Activated CD4-positive, CD25-positive, alpha-beta regulatory T cell treated with anti-CD3 and anti-CD28 coated beads, Interleukin-2, amount 50 U/mL, for 24 hours (primary cell): Measurements from ENCODE around the gene CAPN13.

Source experiments
- ATAC-seq, 2 donors: fragments of 150-1000 bp; cut with Tn5 transposase; one replicate each; pipeline ENCODE4 v1.10.0; 2021; ENCODE audit warnings: mild to moderate bottlenecking in 1 of 2, moderate library complexity in 1 of 2

Gene CAPN13

DNA sequence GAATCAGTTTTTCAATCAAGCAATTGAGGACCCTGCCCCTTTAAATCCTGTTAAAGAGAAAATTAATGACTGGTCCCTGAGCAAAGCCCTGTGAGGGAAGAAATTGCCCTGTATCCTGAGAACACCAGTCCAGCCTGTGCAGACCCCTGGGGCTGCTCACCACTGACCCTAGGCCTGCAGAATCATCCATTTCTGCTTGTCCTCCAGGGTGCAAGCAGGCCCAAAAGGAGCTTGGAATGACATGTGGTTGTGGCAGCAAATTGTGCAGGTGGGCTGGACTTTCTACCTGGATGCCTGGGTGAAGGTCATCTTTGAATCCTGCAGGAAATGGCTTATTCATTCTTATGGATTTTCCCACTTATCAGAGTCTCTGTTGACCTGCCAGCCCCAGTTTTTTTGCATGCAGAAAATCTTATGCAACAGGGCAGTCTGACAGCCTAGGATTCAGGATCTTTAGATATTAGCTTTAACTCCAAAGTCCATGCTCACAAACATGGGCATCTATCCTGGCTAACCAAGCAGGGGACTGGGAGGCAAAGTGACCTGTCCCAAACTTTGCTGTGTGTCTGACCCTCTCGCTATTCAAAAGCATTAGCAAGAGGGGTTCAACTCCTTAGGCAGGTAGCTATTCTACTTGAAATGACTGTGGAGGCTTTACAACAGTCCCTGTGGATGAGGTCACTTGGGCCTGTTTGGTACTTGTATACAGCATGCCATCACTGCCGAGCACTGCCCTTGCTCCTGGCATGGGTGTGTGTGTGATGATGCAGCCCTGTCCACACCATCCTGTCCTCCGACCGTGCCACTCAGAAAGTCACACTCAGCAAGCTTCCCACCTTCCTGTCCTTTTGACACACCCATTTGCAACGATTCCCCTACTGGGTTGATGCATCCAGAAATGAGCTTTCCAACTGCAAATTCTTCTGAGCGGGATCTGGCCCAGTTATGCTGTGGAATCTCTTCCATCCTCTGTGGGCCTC, 85.3 kb downstream of the CAPN13 start:
- ATAC-seq = no peak

GRCh38 chr2:30721241-30721640, 86.0 kb downstream of the CAPN13 start:
- no peak for ATAC-seq

DNA sequence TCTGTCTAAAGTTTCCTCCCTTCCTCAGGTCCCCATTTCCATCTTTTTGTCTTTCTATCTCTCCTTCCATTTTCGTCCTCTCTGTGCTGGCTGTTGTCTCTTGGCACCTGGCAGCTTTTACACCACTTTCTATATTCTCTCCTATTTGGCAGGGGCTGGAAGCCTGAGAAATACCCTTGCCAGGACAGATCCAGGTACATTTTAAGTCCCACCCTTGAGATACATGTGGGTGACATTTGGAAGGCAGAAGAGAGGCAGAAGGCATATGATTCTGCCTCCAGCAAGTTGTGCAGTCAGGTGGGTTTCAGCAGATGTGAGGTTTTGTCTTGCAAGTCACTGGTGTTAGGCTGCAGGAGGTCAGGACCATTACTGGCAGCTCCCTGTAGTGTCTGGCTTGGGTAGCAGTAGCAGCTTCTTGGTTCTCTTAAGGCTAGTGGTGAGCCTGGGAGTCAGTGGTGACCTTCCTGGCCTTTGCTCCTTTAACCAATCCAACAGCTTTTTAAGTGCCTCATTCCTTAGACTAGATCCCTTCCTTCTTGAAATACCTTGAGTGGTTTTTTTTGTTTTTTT, 90.1 kb downstream of the CAPN13 start:
- no peak for ATAC-seq

DNA sequence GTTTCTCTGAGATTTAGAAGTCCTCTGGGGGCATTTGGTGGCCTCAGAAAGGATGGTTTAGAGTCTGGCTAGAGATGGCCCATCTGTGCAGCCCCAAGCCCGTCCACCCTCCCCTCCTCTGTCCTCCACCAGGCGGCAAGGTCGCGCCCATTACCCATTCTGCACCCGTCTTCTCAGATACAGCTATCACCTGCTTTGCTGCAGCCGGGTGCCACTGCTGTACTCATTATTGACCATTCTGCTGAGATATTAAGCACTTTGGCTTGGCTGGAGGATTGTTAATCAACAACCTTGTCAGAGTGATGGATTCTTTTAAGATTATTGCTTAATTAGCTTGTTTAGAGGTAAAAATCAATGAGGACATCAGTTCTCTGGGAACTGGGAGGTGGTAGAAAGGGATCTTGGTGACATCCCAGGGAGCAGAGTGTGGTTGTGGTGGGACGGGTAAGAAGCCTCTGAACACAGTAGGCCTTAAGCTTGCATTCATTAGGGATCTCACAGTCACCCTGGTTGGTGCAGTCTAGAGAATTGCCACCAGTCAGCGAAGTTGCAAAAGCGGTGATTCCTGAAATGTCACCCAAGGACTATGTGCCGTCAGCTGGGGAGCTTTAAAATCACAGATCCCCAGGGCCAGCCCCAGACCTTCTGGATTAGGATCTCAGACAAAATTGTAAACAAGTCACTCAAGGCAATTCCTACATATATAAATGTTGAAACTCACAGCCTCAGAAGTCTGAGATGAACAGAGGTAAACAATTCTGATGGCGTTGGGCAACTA, 90.9 kb downstream of the CAPN13 start:
- no peak for ATAC-seq

DNA sequence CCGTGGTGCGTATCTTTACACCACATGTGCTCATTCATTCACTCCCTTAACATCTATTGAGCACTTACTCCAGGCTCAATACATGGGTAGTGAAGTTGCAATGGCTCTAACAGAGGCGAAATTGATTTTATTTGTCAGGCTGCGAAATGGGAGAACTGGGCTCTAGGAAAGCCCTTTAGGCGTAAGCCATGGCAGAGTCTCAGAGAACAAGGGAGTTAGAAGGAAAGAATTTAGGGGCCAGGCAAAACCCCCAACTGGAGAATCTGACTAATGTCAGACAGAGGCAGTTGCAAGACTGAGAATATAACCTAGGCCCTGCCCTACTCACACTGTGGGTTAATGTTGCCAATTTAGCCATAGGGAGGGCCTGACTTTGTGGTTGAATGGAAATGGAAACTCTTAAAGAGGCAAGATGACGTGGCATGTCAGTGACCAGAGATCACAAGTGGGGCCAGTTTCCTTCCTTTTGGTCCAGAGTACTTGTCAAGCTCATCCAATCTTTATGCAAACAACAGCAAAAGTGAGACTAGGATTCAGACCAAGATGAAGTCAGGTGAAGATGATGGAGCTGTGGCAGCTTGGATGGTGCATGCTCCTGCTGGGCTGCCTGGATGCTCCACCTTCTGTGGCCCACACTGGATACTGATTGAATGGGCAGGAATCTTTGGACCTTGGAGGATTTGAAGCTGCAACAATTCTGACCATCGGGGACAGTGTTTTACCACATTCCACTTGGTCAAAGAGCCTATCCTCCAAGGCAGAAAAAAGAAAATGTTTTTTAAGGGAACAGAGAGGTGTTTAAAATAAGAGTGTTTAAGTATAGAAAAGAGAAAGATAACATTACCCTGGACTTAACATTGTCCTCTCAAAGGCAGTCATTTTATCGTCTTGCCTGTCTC, 92.2 kb downstream of the CAPN13 start:
- ATAC-seq = no peak

DNA sequence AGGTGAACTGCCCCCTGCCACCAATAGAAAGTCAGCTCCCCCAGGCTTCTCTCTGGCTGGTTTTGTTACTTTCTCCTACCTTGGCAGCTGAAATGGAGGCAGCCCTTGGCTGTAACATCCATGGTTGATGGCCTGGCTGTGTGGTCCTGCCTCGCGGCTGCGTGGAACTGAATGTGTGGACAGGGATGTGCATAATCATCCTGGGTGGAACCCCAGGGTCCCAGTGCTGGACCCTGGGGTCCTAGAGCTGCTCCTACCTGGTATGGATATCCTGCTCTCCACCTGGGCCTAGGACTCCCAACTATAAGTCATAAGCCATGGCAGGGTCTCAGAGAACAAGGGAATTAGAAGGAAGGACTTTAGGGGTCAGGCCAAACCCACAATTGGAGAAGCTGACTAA, 93.5 kb downstream of the CAPN13 start:
- ATAC-seq = no peak

DNA sequence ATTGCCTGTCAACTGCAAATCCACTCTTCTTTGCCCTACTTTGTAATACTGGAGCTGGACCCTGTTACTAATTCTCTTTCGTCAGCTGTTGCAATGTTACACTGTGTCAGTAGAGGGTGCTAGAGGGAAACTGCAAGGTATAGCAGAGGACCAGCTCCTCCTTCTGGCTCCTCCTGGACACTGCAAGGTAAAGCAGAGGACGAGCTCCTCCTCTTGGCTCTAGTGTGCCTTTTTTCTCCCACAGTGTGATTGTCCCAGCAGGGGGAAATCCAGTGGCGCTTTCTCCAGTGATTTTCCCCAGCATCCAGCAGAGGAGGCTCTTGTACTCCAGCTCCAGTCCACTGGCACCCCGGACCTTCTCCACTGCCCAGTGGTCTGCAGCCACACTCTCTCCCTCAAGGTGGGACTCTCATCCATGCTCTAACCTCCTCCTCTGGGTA, 95.6 kb downstream of the CAPN13 start:
- peak; percentile 74 for ATAC-seq

GRCh38 chr2:30710461-30710860, 96.8 kb downstream of the CAPN13 start:
- no peak for ATAC-seq

DNA sequence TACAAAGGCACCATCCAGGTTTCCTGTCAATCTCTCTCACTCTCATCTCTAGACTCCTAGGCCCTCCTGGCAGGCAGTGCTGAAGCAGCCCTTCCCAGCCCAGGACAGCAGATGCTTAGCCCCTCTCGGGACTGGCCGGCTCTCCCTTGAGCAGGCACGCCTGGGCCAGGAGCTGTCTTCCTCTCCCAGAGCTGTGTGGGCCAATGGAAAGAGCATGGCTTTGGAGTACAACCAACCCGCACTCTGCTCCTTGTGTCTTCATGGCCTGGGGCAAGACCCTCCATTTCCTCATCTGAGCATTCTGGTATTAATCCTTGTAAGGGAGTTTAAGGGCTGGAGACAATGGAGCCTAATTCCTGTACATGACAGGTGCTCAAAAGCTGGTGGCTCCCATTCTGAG, 97.2 kb downstream of the CAPN13 start:
- no peak for ATAC-seq

DNA sequence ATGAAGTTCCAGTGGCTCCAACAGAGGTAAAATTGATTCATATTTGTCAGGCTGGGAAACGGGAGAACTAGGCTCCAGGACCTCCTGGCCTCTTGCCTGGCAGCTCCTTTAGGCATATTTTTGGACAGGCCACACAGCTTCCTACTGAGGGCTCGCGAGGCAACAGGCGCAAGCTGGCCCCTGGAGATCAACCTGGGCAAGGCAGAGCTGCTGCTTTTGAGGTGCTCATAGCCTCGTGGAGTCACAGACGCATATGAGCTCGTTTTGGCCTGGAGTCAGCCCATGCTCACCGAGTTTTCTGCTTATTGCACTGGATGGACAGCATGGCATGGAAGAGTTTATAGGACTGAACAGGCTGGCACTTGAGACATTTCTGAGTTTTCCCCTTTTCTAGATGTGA, 97.7 kb downstream of the CAPN13 start:
- ATAC-seq = no peak

GRCh38 chr2:30708491-30709290, 98.6 kb downstream of the CAPN13 start:
- no peak for ATAC-seq

DNA sequence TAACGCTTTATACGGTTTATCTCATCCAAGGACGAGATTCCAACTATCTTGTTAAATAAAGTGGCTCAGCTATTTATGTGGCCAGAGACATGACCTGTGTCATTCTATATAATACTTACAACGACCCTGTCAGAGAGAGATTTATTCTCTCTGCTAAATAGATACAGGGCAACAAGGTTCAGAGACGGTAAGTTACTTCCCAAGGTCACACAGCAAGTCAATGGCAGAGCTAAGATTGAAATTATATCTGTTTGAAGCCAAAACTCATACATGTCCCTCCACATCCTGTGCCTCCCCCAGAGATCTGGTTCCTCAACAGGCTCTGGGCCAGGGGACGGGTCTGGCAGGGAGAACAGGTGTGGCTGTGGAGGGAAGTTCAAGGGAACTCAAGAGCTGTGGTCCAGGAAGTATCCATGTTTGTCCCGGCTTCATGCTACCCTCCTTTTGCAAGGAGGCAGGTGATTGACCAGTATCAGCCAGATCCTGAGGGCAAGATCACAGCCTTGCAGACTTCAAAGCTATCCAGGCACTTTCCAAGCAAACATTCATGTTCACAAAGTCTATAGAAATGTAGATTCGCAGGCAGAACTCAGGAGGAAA, 99.8 kb downstream of the CAPN13 start:
- no peak for ATAC-seq

DNA sequence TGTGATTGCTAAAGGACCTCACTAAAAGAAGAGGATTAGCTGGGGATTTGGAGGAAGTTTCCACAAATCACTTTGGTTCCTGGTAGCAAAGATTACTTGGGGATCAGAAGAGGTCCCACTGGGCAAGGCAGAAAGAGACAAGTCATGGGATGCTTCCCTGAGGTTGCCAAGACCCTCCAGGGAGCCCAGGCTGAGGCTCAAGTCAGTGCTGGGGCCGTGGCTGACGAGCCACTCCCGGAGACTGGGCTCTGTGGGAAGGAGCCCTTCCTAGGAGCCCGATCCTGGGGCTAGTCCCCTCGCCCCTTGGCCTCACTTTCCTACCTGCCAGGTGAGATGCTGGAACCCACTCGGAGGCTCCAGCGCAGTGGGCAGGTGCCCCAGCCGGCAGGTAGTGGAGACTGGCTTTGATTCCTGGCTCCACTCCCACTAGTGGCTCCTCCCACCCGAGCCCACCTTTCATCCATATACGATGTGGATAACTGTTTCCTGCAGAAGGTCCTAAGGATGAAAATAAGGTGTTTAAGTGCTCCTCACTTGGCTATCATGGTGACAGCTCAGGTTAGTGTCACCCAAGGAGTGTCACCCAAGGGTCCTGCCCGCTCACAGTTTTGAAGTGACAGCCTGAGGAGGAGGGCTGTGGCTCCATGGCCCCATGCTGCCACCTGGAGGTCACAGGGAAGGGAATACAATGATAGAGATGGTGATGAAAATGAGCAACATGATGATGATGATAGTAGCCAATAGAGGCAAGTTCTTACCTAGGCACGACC, 100.5 kb downstream of the CAPN13 start:
- ATAC-seq = peak; percentile 76 to 80

DNA sequence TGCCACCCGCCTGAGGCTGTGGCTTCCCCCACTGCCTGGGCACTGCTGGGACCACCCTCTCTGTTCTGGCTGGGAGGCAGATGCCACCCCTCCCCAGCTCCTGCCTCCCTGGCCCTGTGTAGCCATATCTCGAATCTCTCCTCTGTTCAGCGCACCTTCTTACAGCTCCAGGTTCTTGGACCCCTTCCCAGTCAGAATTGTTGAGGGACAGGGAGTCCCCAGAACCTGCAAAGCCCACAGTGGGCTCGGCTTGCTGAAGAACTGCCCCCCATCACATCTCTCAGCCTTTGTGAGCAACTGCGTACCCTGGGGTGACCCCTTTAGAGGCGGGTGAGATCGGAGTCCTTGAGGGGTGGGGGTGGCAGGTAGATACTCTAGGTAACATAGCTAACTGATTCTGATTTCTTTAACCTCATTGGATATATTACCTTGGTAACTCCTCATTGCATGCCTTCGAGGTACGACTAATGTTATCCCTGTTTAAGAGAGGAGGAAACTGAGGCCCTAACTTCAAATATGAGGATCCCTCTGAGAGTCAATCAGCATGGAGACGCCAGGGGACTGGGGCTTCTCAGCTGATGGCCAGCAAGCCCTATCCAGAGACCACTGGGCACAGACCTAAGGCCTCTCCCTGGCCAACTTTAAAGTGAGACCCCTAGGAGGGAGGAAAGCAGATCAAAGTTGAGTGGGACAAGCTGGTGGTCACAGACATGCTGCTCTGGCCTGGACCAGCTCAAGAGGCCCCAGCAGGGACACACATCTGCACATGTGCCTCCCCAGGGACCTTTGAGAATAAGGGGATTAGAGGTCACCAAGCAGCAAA, 101.3 kb downstream of the CAPN13 start:
- ATAC-seq = no peak

DNA sequence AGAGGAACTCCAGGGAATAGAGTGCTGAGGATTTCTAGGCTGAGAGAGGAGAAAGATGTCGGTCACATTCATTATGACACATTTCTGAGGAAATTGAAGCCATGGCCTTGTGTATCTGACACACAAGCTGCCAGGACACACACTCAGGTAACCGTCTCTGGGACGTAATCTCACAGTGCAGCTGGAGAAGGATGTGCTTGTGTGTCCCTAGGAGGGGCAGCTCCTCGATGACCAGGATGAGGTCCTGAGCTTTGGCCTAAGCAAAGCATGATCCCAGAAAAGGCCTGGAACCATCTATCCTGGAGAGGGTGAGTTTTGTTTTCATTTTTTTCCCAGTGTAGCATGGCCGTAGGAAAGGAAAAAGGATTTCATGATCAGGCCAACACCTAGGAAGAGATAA, 102.2 kb downstream of the CAPN13 start:
- no peak for ATAC-seq

- no peak for ATAC-seq
Measured at GRCh38 chr2:30704309-30705020, 102.8 kb downstream of the CAPN13 start.

DNA sequence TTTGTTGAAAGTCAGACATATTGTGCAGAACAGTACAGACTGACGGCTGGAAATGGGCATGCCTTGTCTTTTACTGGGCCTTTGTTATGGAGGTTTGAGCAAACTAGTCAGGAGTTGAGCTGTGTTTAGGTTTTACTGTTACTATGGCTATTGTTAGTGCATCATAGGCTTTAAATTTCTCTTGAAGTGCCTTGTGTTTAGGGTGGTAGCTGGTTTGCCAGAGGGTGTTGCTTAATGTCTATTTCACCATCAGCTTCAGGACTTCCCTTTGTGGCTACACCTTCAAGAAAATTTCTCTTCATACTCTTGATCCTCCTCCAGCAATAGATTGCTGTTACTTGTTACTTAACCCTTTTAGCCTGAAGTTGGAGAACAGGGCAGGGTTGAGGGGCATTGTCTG, 104.6 kb downstream of the CAPN13 start:
- ATAC-seq = no peak

DNA sequence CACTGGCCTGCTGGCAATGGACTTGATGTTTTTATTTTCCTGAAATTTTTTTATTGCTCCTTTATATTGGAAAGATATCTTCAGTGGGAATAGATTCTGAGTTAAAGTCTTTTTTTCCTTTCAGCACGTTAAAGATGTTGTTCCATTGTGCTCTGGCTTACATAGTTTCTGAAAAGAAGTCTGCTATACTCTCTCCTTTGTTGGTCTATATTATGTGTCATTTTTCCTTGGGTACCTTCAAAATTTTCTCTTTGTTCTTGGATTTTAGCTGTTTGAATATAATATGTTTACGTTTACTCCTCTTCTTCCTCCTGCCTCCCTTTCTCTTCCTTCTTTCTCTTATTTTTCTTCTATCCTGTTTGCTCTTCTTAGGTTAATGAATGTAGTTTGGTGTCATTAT, 105.5 kb downstream of the CAPN13 start:
- ATAC-seq = no peak
